Measurements from ENCODE around the gene TTLL10.

TTLL10 gene

GRCh38 chr1:1206376-1206965 is 32.8 kb downstream of the TTLL10 start, which contains the start of gene TNFRSF18:
TSS of gene TNFRSF18 (minus strand) at chr1:1206592. CDS start at chr1:1206571, 21 bp downstream.
- peak; percentile 75 for DNase-seq

GRCh38 chr1:1206966-1207531 is 33.4 kb downstream of the TTLL10 start:
- no peak for DNase-seq

- DNase-seq = no peak
Observed at GRCh38 chr1:1207571-1207892, 33.9 kb downstream of the TTLL10 start.

- no peak for DNase-seq
Observed at GRCh38 chr1:1208713-1209433, 35.2 kb downstream of the TTLL10 start.

- DNase-seq = no peak
Observed at GRCh38 chr1:1210726-1211540, 37.3 kb downstream of the TTLL10 start.

- DNase-seq = no peak
Observed at GRCh38 chr1:1211541-1212441, 38.1 kb downstream of the TTLL10 start.

- DNase-seq = peak; percentile 35
Observed at GRCh38 chr1:1212780-1213344, 39.2 kb downstream of the TTLL10 start.

- DNase-seq = no peak
Observed at GRCh38 chr1:1213345-1214265, 39.9 kb downstream of the TTLL10 start, which contains the start of gene TNFRSF4. TSS of gene TNFRSF4 (minus strand) at chr1:1214153. CDS start at chr1:1214127, 26 bp downstream.

- no peak for DNase-seq
Observed at GRCh38 chr1:1215080-1215676, 41.5 kb downstream of the TTLL10 start.

GRCh38 chr1:1215881-1216605 is 42.4 kb downstream of the TTLL10 start:
- no peak for DNase-seq

- no peak for DNase-seq
Observed at GRCh38 chr1:1216770-1217620, 43.3 kb downstream of the TTLL10 start.

GRCh38 chr1:1217621-1218523 is 44.2 kb downstream of the TTLL10 start:
- no peak for DNase-seq

GRCh38 chr1:1218524-1219200 is 45.0 kb downstream of the TTLL10 start:
- no peak for DNase-seq

GRCh38 chr1:1219341-1219740 is 45.7 kb downstream of the TTLL10 start:
- no peak for DNase-seq

- DNase-seq = no peak
Observed at GRCh38 chr1:1220197-1220596, 46.5 kb downstream of the TTLL10 start.

- no peak for DNase-seq
Observed at GRCh38 chr1:1221887-1222574, 48.4 kb downstream of the TTLL10 start.

Measured in right kidney (tissue), 1 donor.